GDM1 (cell line): Measurements from ENCODE around the gene PTCHD1.

Experiments used
- DNase-seq: peaks from one replicate; lab custom pipeline; 2025; lab: John Stamatoyannopoulos, UW

PTCHD1 gene

GRCh38 chrX:23334848-23335599, at the start of gene PTCHD1:
TSS of gene PTCHD1 (plus strand) at chrX:23334849. CDS start at chrX:23334876, 27 bp downstream.
- DNase-seq = no peak

GRCh38 chrX:23286731-23287130, 47.9 kb upstream of the PTCHD1 start:
- DNase-seq = no peak

GRCh38 chrX:23287191-23287725, 47.4 kb upstream of the PTCHD1 start:
- no peak for DNase-seq

DNA sequence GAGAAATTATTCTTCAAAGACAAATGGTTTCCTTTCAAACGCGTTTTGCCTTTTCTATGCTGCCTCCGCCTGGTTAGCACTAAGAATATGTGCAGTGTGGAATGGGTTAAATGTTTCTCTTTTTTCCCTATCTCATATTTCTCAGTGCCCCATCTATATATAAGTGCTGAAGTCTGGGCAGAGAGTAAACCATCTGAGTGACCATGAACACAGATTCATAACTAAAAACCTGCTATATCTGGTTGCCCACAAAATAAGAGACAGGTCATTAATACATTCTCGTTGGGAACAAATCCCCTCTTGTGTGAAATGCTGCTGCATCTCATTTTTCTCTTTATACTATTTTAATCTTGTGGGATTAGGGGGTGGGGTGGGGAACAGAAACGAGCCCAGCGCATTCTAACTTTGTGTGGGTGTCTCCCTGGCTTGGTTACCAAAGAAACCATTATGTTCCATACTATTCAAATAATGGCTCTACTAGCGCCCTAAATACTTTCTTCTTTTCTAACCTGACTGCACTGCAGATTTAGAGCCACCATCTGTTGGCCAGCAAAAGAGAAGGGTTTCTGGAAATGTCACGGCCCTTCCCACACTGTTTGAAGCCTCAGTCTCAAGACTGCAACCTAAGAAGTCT, 42.2 kb upstream of the PTCHD1 start:
- DNase-seq = no peak

DNA sequence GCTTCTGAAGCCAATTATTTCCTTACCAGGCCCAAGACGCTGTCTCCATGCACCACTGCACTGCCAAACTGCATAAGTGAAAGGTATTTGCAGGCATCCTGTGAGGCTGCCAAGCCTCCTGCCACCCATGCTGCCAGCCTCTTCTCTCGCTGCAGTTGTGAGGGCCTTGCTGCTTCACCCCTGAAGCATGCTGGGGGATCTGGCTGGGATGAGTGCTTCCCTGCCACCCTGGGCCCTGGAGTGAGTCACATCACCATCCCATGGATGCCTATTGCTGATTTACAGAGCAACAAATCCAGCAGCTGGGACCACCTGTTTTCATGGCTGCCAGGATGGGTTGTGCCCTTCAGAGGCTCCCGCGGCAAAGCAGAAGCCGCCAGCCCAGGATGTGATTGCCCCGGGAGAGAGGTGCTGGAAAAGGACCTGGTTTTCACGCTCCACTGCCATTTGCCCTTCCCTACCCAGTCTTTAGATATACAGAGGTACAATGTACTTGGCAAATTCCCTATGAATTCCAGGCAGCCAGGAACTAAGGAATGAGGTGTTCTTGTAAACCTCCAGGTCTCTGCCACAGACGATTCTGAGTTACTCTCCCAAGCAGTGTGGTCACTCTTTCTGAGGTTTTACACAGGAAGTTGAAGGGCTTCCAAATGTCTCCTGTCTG, 41.5 kb upstream of the PTCHD1 start:
- DNase-seq = no peak

- no peak for DNase-seq
These were observed 29.8 kb upstream of the PTCHD1 start for GRCh38 chrX:23304881-23305280.

- no peak for DNase-seq
These were observed 22.9 kb upstream of the PTCHD1 start for GRCh38 chrX:23311731-23312130.

DNA sequence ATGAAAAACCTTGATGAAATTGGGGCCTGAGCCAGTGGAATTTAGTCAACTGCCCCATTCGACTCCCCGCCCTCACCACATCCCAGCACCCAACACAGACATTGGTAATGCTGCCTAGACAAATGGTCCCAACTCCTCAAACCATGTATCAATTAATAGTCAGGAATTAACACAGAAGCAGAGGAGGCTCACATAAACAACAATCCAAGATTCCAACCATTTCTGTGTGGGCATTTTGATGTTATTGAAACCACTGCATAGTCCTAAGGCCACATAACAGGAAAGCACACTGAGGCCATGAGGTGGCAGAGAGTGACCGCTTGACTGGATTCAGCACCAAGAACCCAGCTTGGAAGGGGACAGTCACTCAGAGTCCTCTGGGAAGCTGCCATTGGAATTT, 22.5 kb upstream of the PTCHD1 start:
- DNase-seq = no peak

- peak; percentile 6 for DNase-seq
These were observed 16.6 kb upstream of the PTCHD1 start for GRCh38 chrX:23317799-23318724.

- no peak for DNase-seq
These were observed 7.5 kb upstream of the PTCHD1 start for GRCh38 chrX:23327104-23327503.

DNA sequence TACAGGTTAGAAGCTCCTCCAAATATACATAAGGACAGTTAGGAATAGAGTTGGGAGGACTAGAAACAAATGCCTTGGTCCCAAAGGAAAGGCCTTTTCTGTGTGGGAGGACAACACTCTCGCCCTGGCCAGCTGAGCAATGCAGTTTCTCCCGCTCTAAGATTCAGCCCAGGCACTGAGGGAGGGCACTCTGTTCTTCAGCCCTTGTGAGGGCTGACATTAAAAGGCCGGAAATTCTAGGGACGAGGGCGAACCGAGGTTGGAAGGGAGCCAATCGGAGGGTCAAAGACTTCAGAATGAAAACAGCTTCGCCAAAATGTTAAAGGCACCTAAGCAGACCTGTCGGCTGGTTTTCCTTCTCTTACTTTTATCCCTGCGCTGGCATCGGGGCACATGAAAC, 2.9 kb upstream of the PTCHD1 start:
- no peak for DNase-seq

DNA sequence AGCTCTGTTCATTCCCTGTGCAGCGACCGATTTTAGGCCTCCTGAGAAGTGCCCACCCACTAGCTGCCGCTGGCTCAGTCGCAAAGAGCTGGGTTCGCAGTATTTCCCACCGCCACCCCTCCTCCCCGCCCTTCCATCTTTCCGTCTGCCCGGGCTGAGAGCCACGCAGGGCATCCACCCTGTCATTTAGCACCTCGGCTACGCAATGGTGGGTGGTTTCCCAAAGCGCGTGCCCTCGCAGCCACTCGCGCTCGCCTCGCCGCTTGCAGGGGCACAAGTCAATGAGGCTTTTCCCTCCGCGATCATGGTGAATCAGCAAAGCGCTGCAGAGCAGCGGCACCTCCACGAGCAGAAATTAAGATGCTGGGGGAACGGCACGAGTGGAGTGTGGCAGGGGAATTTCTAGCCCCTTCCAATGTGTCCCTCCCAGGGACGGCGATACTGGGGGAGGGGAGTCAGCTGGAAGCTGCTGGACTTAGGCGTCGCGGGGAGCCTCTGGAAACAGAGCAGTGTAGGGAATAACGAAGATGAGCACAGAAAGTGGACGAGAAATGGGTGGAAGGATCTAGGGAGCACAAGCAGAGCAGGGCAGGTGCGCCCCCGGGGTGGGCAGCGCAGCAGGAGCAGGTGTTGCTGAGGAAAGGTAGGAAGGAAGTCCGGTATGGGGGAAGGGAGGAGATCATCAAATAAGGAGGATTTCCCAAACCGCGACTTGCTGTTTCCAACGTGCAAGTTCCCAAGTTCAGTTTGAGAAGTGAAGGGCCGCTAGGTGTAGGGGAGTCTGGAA, 2.4 kb upstream of the PTCHD1 start:
- DNase-seq = no peak

- no peak for DNase-seq
These were observed 1.5 kb upstream of the PTCHD1 start for GRCh38 chrX:23332888-23333821.

- no peak for DNase-seq
These were observed 668 bp upstream of the PTCHD1 start for GRCh38 chrX:23333842-23334520.

DNA sequence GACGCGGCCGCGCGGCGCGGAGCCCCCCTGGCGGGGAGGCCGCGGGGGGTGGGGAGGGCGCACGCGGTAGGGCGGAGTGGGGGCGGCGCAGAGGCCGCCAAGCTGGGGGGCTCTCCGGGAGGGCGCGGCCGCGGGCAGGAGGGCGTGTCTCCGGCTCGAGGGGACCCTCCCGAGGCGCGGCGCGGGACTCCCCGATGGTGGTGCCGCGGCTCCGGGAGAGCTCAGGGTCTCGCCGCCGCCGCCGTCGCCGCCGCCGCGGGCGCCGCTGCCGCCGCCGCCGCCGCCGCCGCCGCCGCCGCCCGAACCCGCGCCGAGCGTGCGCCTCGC, 165 bp upstream of the PTCHD1 start:
- no peak for DNase-seq

- DNase-seq = no peak
These were observed 3.7 kb downstream of the PTCHD1 start for GRCh38 chrX:23338334-23338733.

GRCh38 chrX:23341452-23341851, 6.8 kb downstream of the PTCHD1 start:
- no peak for DNase-seq

GRCh38 chrX:23344238-23344903, 9.7 kb downstream of the PTCHD1 start:
- DNase-seq = no peak

DNA sequence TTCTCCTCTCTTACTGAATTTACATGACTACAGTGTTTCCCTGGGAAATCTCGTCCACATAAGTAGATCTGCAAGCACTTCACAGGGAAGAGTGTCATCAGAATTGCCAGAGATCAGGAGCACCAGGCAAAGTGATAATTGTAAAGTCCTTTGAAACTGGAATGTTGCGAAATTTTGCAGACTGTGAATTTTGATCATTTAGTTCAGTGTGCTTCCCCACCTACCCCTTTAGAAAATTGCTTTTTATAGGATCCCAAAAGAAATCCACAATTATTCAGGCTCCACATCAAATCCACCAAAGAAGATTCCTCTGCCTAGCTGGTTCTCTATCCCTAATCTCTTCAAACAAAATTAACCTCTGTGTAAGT, 10.2 kb downstream of the PTCHD1 start:
- no peak for DNase-seq
